ENCODE data around the gene UGP2.

Gene UGP2

GRCh38 chr2:63874204-63875130, 32.8 kb downstream of the UGP2 start:
- H4K20me1 ChIP-seq (ENCODE audit: insufficient read depth): no peaks in the 10 kb centered on the region
- no peak for TF ChIP-seq CTCF (conservative IDR thresholded peaks at IDR 0.05; ENCODE audit: low read depth, low read length)
- no peak overlapping the region for H3K9ac ChIP-seq
- no peaks in the 10 kb centered on the region for H3K27me3 ChIP-seq (ENCODE audit: insufficient read depth, low read depth)
- no peaks in the 10 kb centered on the region for H3K79me2 ChIP-seq (ENCODE audit: insufficient read depth, low read depth)
- H3K4me2 ChIP-seq: no peak overlapping the region
- H3K4me1 ChIP-seq (ENCODE audit: low read depth, poor library complexity, severe bottlenecking): no peaks in the 10 kb centered on the region
- no peaks in the 10 kb centered on the region for H3K36me3 ChIP-seq (ENCODE audit: insufficient read depth)
- H2AFZ ChIP-seq (ENCODE audit: low read depth): no peak overlapping the region
- H3K27ac ChIP-seq: no peak overlapping the region
- no peak overlapping the region for H3K4me3 ChIP-seq (IDR thresholded peaks at IDR 0.05; ENCODE audit: insufficient read depth, low read depth, low read length)

GRCh38 chr2:63875131-63875527, 33.4 kb downstream of the UGP2 start:
- H3K9ac ChIP-seq: no peak overlapping the region
- no peak overlapping the region for H3K4me2 ChIP-seq
- no peaks in the 10 kb centered on the region for H3K79me2 ChIP-seq (ENCODE audit: insufficient read depth, low read depth)
- H3K4me1 ChIP-seq (ENCODE audit: low read depth, poor library complexity, severe bottlenecking): no peaks in the 10 kb centered on the region
- no peaks in the 10 kb centered on the region for H4K20me1 ChIP-seq (ENCODE audit: insufficient read depth)
- H3K36me3 ChIP-seq (ENCODE audit: insufficient read depth): no peaks in the 10 kb centered on the region
- no peak overlapping the region for H3K4me3 ChIP-seq (IDR thresholded peaks at IDR 0.05; ENCODE audit: insufficient read depth, low read depth, low read length)
- H3K27me3 ChIP-seq (ENCODE audit: insufficient read depth, low read depth): no peaks in the 10 kb centered on the region
- TF ChIP-seq CTCF (conservative IDR thresholded peaks at IDR 0.05; ENCODE audit: low read depth, low read length): no peak
- H3K27ac ChIP-seq: no peak overlapping the region
- no peak overlapping the region for H2AFZ ChIP-seq (ENCODE audit: low read depth)

GRCh38 chr2:63875559-63876245, 34.0 kb downstream of the UGP2 start:
- Histone ChIP-seq H3K4me3 (IDR thresholded peaks at IDR 0.05; ENCODE audit: insufficient read depth, low read depth, low read length) (no peak overlapping the region), H3K27ac (no peak overlapping the region), H3K4me2 (no peak overlapping the region), H3K36me3 (ENCODE audit: insufficient read depth) (no peaks in the 10 kb centered on the region), H3K27me3 (ENCODE audit: insufficient read depth, low read depth) (no peaks in the 10 kb centered on the region), H3K4me1 (ENCODE audit: low read depth, poor library complexity, severe bottlenecking) (no peaks in the 10 kb centered on the region), H3K9ac (no peak overlapping the region), H2AFZ (ENCODE audit: low read depth) (no peak overlapping the region), H3K79me2 (ENCODE audit: insufficient read depth, low read depth) (no peaks in the 10 kb centered on the region), H4K20me1 (ENCODE audit: insufficient read depth) (no peaks in the 10 kb centered on the region)
- TF ChIP-seq CTCF (conservative IDR thresholded peaks at IDR 0.05; ENCODE audit: low read depth, low read length): no peak

GRCh38 chr2:63876311-63876710, 34.6 kb downstream of the UGP2 start:
- Histone ChIP-seq H4K20me1 (ENCODE audit: insufficient read depth) (no peaks in the 10 kb centered on the region), H3K27me3 (ENCODE audit: insufficient read depth, low read depth) (no peaks in the 10 kb centered on the region), H3K79me2 (ENCODE audit: insufficient read depth, low read depth) (no peaks in the 10 kb centered on the region), H3K27ac (no peak overlapping the region), H3K9ac (no peak overlapping the region), H2AFZ (ENCODE audit: low read depth) (no peak overlapping the region), H3K4me1 (ENCODE audit: low read depth, poor library complexity, severe bottlenecking) (no peaks in the 10 kb centered on the region), H3K4me2 (no peak overlapping the region), H3K36me3 (ENCODE audit: insufficient read depth) (no peaks in the 10 kb centered on the region), H3K4me3 (IDR thresholded peaks at IDR 0.05; ENCODE audit: insufficient read depth, low read depth, low read length) (no peak overlapping the region)
- no peak for TF ChIP-seq CTCF (conservative IDR thresholded peaks at IDR 0.05; ENCODE audit: low read depth, low read length)

Measured in KMS-11 (cell line).